ENCODE results near the gene BORCS8. TPM values are rescaled to one million over a fixed set of nuclear protein-coding genes. Genes with fewer than 3 reads are reported as not detected.
"Not testable (repeated sequence)": the region's sequence is repeated elsewhere in the genome, so short reads cannot be mapped to it uniquely, and the experiment has no call there.

Gene BORCS8
- total RNA-seq, 1 donor from 2014 or later: 19.5 TPM

GRCh38 chr19:19193926-19194325, 2.0 kb upstream of the BORCS8 start:
- DNase-seq (ENCODE audit: missing footprints) (no peak), ATAC-seq (no peak)
- intact Hi-C loops (cut with DNase I): loop anchor here (10.0 kb wide), 1 partner anchor 131 kb away; the partner anchor contains the start of genes MAU2 and SUGP1

- ATAC-seq: no peak
- intact Hi-C loops (cut with DNase I): loop anchor here (1.0 to 10.0 kb wide), 2 partner anchors 130 to 132 kb away; partner anchors contain the start of genes MAU2, SLC25A42 and SUGP1
- no peak for DNase-seq (ENCODE audit: missing footprints)
These were observed 1.0 kb upstream of the BORCS8 start for GRCh38 chr19:19192910-19193423.

DNA sequence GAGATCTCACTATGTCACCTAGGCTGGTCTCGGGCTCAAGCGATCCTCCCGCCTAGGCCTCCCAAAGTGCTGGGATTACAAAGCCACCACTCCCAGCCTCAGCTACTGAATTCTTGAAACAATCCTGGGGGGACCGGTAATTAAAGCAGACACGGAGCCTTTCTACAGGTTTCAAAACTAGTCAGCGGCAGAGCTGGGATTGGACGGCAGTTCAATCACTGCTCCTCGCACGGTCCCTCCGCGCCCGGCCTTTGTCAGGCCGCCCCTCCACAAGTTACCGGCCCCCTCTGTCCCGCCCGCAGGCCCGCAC, 229 bp downstream of the BORCS8 start:
- DNase-seq (ENCODE audit: missing footprints) (no peak), ATAC-seq (no peak)
- intact Hi-C loops (cut with DNase I): loop anchor here (1.0 to 10.0 kb wide), 2 partner anchors 128 to 133 kb away; partner anchors contain the start of genes MAU2, SLC25A42 and SUGP1

DNA sequence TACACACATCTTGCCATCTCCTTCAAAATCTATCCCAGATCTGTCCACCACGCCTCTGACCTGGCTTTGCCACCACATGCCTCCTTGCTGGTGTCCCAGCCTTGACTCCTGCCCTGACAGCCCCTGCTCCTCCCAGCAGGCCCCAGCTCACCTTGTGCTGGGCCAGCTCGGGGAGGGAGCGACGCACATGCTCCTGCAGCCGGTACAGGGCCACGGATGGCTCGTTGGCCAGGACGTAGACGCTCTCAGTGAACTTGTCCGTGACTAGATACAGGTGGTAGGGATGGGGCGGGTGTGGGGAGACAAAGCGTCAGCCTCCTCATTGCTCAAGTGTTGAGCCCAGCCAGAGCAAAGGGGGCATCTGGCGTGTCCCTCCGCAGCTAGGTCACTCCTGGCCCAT, 5.2 kb downstream of the BORCS8 start:
- DNase-seq (ENCODE audit: missing footprints): no peak
- intact Hi-C loops (cut with DNase I): no loop called here
- ATAC-seq: no peak

DNA sequence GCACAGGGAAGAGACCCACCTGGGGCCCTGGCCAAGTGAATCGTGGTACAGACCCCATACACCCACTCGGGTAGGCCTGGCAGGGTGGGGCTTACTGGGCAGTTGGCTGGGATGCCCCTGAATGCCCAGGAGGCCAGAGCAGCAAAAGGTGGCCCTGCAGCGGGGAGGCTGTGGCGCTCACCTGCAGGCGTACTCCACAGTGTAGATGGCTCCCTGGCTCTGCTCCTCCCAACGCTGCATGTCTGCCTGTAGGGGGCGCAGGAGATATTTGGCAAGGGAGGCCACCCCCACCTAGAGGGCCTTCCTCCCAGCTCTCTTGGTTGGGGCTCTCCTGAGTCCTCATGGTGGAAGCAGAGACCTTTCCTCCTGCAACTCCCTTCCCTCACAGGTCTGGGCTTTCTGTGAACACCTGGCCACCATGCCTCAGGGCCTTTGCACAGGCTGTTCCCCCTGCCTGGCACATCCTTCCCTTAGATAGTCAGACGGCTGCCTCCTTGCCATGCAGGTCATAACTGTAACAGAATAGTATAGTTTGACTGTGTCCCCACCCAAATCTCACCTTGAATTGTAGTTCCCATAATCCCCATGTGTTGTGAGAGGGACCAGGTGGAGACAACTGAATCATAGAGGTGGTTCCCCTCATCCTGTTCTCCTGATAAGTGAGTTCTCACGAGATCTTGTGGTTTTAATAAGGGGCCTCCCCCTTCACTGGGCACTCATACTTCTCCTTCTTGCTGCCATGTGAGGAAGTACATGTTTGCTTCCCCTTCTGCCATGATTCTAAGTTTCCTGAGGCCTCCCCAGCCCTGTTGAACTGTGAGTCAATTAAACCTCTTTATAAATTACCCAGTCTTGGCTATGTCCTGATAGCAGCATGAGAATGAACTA, 5.9 kb downstream of the BORCS8 start:
- DNase-seq (ENCODE audit: missing footprints) (no peak), ATAC-seq (no peak)
- intact Hi-C loops (cut with DNase I): no loop called here

DNA sequence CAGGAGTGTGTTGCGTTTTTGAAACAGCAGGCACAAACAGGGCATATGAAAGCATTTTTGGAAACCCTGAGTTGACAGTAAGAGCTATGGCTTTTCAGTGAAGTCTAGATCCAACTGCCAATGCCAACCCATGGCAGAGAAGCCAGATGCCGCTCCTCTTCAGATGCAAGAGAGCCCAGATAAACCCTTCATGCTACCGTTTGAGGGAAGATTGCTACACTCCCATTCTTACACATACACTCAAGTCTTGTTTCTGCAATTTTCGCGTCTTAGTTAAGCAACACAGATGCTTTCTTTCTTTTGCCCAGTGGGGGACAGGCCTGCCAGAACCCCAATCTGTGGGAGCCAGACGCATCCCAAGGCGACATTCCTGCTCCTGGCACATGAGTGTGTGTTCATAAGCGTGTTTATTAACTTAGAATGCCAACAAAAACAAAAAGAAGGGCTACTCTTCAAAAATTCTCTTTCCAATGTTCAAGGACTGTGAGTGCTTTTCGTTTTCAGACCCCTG, 10.4 kb downstream of the BORCS8 start:
- DNase-seq (ENCODE audit: missing footprints): no peak
- no peak for ATAC-seq
- intact Hi-C loops (cut with DNase I): no loop called here

DNA sequence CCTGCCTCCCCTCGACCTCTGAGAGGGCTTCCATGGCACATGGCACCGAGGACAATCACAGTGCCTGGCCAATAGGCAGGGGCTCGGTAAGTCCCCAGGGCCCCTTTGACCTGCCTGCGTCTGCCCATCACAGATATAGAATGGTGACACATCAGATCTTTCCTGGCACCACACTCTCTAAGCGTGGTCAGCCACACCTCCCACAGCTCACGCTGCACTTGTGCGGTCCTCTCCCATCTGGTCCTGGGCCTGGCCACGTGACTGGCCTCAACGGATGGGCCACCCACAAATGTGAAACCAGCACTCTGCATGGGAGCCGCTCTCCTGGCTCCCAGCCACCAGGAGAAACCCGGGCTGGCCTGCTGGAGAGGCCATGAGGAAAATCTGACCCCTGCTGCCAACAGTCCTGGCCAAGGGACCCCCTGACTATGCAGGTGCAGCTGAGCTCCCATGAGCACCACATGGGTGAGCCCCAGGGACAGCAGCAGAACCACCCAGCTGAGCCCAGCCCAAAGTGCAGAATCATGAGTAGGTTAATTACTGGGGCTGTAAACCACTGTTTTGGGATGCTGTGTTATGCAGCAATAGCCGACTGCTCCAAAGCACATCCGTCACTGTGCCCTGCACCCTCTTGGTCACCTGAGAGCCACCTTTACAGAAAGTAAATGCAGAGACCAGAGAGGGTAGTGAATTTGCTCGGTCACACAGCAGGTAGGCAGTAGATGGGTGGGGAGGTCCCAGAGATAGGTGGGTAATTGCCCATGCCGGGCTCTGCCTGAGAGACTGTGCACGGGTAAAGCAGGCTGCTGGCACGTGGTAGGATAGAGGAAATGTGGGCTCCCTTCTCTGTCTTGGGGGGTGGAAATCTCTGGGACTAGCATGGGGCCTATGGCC, 12.2 kb downstream of the BORCS8 start:
- no peak for DNase-seq (ENCODE audit: missing footprints)
- no peak for ATAC-seq
- intact Hi-C loops (cut with DNase I): no loop called here

DNA sequence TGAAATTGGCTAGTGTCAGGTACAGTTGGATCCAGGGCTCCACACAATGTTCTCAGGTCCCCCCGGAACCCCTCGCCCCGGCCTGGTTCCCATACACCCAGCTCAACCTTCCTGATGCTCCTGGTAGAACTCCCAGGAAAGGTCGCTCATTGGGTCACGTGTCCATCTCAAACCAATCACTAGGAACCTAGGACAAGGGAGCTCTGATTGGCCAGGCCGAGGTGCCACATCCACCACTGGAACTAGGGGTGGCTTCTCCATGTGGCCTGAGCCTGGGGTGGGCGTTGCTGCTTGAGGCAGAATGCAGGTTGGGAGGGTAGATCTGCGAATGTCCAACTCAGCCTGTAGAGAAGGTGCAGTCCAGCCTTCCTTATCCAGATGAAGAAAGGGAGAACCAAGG, 15.0 kb downstream of the BORCS8 start:
- DNase-seq (ENCODE audit: missing footprints): no peak
- intact Hi-C loops (cut with DNase I): no loop called here
- no peak for ATAC-seq

- ATAC-seq; intact Hi-C loops (cut with DNase I); DNase-seq (ENCODE audit: missing footprints): not testable (repeated sequence)
These were observed 18.7 kb downstream of the BORCS8 start for GRCh38 chr19:19173243-19173642.

DNA sequence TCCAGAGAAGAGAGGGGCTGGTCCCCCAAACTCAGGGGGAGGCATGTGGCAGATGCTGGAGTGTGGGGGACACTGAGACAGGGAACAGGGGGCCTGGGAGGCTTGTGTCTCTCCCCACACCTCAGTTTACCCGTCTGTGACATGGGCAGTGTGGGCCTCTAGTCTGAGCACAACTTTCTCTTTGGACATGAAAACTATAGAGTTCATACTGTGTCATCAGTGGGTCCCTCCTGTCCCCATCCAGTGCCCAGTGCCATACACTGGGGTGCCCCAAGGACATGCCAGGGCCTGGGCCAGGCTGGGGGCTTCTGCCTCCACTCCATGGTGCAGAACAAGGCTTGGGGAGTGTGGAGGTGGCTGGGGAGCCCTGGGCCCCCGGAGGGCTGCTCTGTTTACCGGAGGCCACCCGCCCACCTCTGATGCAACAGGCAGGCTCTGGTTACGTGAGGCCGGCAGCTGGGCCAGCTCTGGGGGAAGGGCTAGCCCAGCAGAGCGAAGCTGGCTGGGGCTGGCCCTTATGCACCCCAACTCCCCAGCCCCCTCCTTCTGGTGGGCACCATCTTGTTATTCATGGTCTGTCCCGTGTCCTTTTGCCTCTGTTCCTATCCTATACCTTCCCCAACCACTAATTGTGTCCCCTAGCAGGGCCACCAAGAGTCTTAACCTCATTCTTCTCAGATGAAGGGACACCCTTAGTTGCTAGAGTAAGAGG, 20.0 kb downstream of the BORCS8 start:
- ATAC-seq: no peak
- no peak for DNase-seq (ENCODE audit: missing footprints)
- intact Hi-C loops (cut with DNase I): no loop called here

- DNase-seq (ENCODE audit: missing footprints) (no peak), ATAC-seq (no peak)
- intact Hi-C loops (cut with DNase I): no loop called here
These were observed 20.9 kb downstream of the BORCS8 start for GRCh38 chr19:19170873-19171672.

- intact Hi-C loops (cut with DNase I): no loop called here
- ATAC-seq (peak; percentile 86), DNase-seq (ENCODE audit: missing footprints) (peak; percentile 91)
These were observed 21.7 kb downstream of the BORCS8 start, which contains the start of gene MEF2B for GRCh38 chr19:19170053-19170872. TSS of gene MEF2B (minus strand) at chr19:19170263. CDS start at chr19:19150735, 19,528 bp downstream.

DNA sequence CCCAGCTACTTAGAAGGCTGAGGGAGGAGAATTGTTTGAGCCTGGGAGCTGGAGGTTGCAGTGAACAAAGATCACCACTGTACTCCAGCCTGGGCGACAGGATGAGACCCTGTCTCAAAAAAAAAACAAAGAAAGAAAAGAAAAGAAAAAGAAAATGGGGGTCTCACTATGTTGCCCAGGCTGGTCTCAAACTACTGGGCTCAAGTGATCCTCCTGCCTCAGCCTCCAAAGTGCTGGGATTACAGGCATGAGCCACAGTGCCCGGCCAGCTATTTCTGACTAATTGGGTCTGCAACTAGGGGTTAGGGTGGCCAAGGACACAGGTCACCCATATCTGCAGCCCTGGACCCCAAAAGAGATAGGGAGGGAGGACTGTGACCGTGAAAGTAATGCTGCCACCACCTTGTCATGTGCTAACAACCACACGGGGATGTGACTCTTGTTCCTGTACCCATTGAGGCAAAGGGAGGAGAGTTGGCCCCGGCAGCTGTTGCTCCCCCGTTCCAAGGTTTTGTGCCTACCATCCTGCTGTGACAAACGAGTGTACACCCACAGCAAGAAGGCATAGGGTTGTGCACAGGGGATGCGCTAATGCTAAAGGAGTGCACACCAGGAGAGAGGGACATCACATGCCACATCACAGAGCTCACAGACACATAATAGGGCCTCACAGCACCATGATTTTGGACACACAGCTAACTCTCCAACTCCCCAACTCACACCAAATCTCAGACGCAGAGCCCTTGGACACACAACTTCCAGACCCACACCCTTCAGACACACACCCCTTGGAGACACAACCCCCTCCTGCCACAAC, 22.5 kb downstream of the BORCS8 start:
- ATAC-seq (no peak), DNase-seq (ENCODE audit: missing footprints) (no peak)
- intact Hi-C loops (cut with DNase I): no loop called here

GRCh38 chr19:19167612-19168011, 24.3 kb downstream of the BORCS8 start:
- DNase-seq (ENCODE audit: missing footprints): no peak
- intact Hi-C loops (cut with DNase I): no loop called here
- no peak for ATAC-seq

GRCh38 chr19:19165396-19165795, 26.6 kb downstream of the BORCS8 start:
- intact Hi-C loops (cut with DNase I): no loop called here
- DNase-seq (ENCODE audit: missing footprints) (no peak), ATAC-seq (no peak)

DNA sequence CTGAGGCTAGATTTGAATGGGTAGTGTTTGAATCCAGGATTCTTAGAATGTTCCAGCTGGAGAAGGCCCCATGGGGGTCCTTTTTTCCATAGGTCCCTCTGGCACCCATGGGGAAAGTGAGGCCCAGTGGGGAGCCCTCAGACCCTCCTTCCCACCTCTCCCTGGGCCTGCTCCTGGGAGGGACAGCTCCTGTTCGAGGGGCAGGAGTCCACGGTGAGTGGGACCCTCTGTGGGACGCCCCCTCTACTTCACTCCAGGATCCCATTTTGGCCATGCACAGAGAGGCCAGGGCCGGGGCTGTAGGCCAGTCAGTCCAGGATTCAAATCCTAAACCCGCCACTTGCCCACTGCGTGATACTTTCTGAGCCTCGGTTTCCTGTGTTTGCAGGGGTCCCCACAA, 29.5 kb downstream of the BORCS8 start:
- intact Hi-C loops (cut with DNase I): no loop called here
- ATAC-seq (no peak), DNase-seq (ENCODE audit: missing footprints) (no peak)
